Adipocyte (in vitro differentiated cells): ENCODE data around the gene PRKCB.
"Not testable (repeated sequence)": the region's sequence is repeated elsewhere in the genome, so short reads cannot be mapped to it uniquely, and the experiment has no call there.

Experiments used
- DNase-seq: peaks from one replicate; pipeline ENCODE4 v3.0.0-alpha.2; 2015; ENCODE audit warnings: low read depth
- H3K27me3 ChIP-seq: replicated peaks from 2 replicates; pipeline ENCODE4 v1.7.0; 2013; ENCODE audit warnings: mild to moderate bottlenecking, low read length, moderate library complexity; ENCODE audit not compliant: control insufficient read depth, insufficient read depth
- H3K36me3 ChIP-seq: 2 replicates; pipeline ENCODE4 v1.7.0; 2013; ENCODE audit warnings: low read length, mild to moderate bottlenecking, moderate library complexity; ENCODE audit not compliant: control insufficient read depth, insufficient read depth, severe bottlenecking
- H3K4me1 ChIP-seq: 2 replicates; pipeline ENCODE4 v1.7.0; 2013; ENCODE audit warnings: mild to moderate bottlenecking, low read length, moderate library complexity; ENCODE audit not compliant: control insufficient read depth, insufficient read depth
- H3K4me3 ChIP-seq: 2 replicates; pipeline ENCODE4 v1.7.0; 2013; ENCODE audit warnings: mild to moderate bottlenecking, low read length, moderate library complexity
- H3K9ac ChIP-seq: 2 replicates; pipeline ENCODE4 v1.7.0; 2013; ENCODE audit warnings: mild to moderate bottlenecking, low read length, moderate library complexity
- H3K9me3 ChIP-seq: 2 replicates; pipeline ENCODE4 v1.7.0; 2013; ENCODE audit warnings: mild to moderate bottlenecking, low read length, moderate library complexity; ENCODE audit not compliant: control insufficient read depth

PRKCB gene

GRCh38 chr16:23931199-23931598 lies 95.4 kb downstream of the PRKCB start:
- Histone ChIP-seq H3K4me1 (no peaks in the 10 kb centered on the region), H3K27me3 (peaks cover 5% of the 10 kb centered on the region), H3K9ac (no peak overlapping the region), H3K36me3 (no peaks in the 10 kb centered on the region), H3K9me3 (no peaks in the 10 kb centered on the region), H3K4me3 (no peak overlapping the region)
- no peak for DNase-seq

- not testable (repeated sequence) for H3K4me3 ChIP-seq, H3K36me3 ChIP-seq, H3K4me1 ChIP-seq, H3K9me3 ChIP-seq, H3K9ac ChIP-seq, DNase-seq
- H3K27me3 ChIP-seq: peaks cover 12% of the 10 kb centered on the region
Observed at GRCh38 chr16:23933650-23934049, 97.9 kb downstream of the PRKCB start.

- Histone ChIP-seq H3K4me1 (no peaks in the 10 kb centered on the region), H3K36me3 (no peaks in the 10 kb centered on the region), H3K9ac (no peak overlapping the region), H3K4me3 (no peak overlapping the region), H3K27me3 (peaks cover 12% of the 10 kb centered on the region), H3K9me3 (no peaks in the 10 kb centered on the region)
- no peak for DNase-seq
Observed at GRCh38 chr16:23934610-23935236, 98.9 kb downstream of the PRKCB start.

GRCh38 chr16:23940111-23940510 lies 104.3 kb downstream of the PRKCB start:
- H3K4me1 ChIP-seq: peaks cover 6% of the 10 kb centered on the region
- peaks cover 6% of the 10 kb centered on the region for H3K27me3 ChIP-seq
- no peaks in the 10 kb centered on the region for H3K36me3 ChIP-seq
- DNase-seq: no peak
- no peak overlapping the region for H3K4me3 ChIP-seq
- H3K9ac ChIP-seq: no peak overlapping the region
- H3K9me3 ChIP-seq: no peaks in the 10 kb centered on the region

- Histone ChIP-seq H3K27me3 (peaks cover 6% of the 10 kb centered on the region), H3K4me1 (peaks cover 6% of the 10 kb centered on the region), H3K36me3 (no peaks in the 10 kb centered on the region), H3K9ac (no peak overlapping the region), H3K4me3 (no peak overlapping the region), H3K9me3 (no peaks in the 10 kb centered on the region)
- DNase-seq: no peak
Observed at GRCh38 chr16:23941025-23941424, 105.2 kb downstream of the PRKCB start.

- Histone ChIP-seq H3K36me3 (no peaks in the 10 kb centered on the region), H3K9ac (no peak overlapping the region), H3K4me1 (peaks cover 6% of the 10 kb centered on the region), H3K4me3 (no peak overlapping the region), H3K27me3 (peaks cover 6% of the 10 kb centered on the region), H3K9me3 (no peaks in the 10 kb centered on the region)
- DNase-seq: no peak
Observed at GRCh38 chr16:23941963-23942564, 106.3 kb downstream of the PRKCB start.

GRCh38 chr16:23943604-23944003 lies 107.8 kb downstream of the PRKCB start:
- peaks cover 6% of the 10 kb centered on the region for H3K4me1 ChIP-seq
- no peak overlapping the region for H3K9ac ChIP-seq
- no peak for DNase-seq
- no peaks in the 10 kb centered on the region for H3K36me3 ChIP-seq
- no peaks in the 10 kb centered on the region for H3K27me3 ChIP-seq
- H3K4me3 ChIP-seq: no peak overlapping the region
- no peaks in the 10 kb centered on the region for H3K9me3 ChIP-seq

GRCh38 chr16:23944381-23944780 lies 108.6 kb downstream of the PRKCB start:
- Histone ChIP-seq H3K4me3 (no peak overlapping the region), H3K36me3 (no peaks in the 10 kb centered on the region), H3K27me3 (no peaks in the 10 kb centered on the region), H3K9ac (no peak overlapping the region), H3K9me3 (no peaks in the 10 kb centered on the region), H3K4me1 (peaks cover 6% of the 10 kb centered on the region)
- no peak for DNase-seq

GRCh38 chr16:23945243-23945642 lies 109.5 kb downstream of the PRKCB start:
- peaks cover 6% of the 10 kb centered on the region for H3K4me1 ChIP-seq
- no peaks in the 10 kb centered on the region for H3K27me3 ChIP-seq
- H3K4me3 ChIP-seq: no peak overlapping the region
- H3K9me3 ChIP-seq: no peaks in the 10 kb centered on the region
- no peaks in the 10 kb centered on the region for H3K36me3 ChIP-seq
- H3K9ac ChIP-seq: no peak overlapping the region
- DNase-seq: no peak

- H3K36me3 ChIP-seq: no peaks in the 10 kb centered on the region
- no peak overlapping the region for H3K4me3 ChIP-seq
- peaks cover 13% of the 10 kb centered on the region for H3K4me1 ChIP-seq
- no peaks in the 10 kb centered on the region for H3K9me3 ChIP-seq
- no peak overlapping the region for H3K9ac ChIP-seq
- DNase-seq: no peak
- H3K27me3 ChIP-seq: no peaks in the 10 kb centered on the region
Observed at GRCh38 chr16:23947838-23948237, 112.1 kb downstream of the PRKCB start.

GRCh38 chr16:23948949-23949411 lies 113.2 kb downstream of the PRKCB start:
- Histone ChIP-seq H3K9ac (no peak overlapping the region), H3K4me3 (no peak overlapping the region), H3K27me3 (no peaks in the 10 kb centered on the region), H3K36me3 (no peaks in the 10 kb centered on the region), H3K9me3 (no peaks in the 10 kb centered on the region), H3K4me1 (peaks cover 13% of the 10 kb centered on the region)
- DNase-seq: no peak
